Gastrocnemius medialis (tissue), 4 donors: ENCODE measurements around the gene BCAT1.

Experiments
- CTCF ChIP-seq, 5 experiments: fragments of 450-650 bp in 3 of 5; fragments of 200-600 bp in 2 of 5; sonication (generic) in 2 of 5; IDR thresholded peaks in 4 of 5; conservative IDR thresholded peaks in 1 of 5; 1 replicate in 4 of 5; 2 replicates in 1 of 5; pipeline ENCODE4 v1.5.1; 2016 to 2019; ENCODE audit warnings: antibody characterized with exemption in 5 of 5, mild to moderate bottlenecking in 3 of 5, moderate library complexity in 3 of 5
- POLR2A ChIP-seq, 2 donors: fragments of 450-650 bp; IDR thresholded peaks; one replicate each; pipeline ENCODE4 v1.6.1; 2017; ENCODE audit warnings: antibody characterized with exemption in 2 of 2, mild to moderate bottlenecking in 2 of 2, moderate library complexity in 2 of 2

DNA sequence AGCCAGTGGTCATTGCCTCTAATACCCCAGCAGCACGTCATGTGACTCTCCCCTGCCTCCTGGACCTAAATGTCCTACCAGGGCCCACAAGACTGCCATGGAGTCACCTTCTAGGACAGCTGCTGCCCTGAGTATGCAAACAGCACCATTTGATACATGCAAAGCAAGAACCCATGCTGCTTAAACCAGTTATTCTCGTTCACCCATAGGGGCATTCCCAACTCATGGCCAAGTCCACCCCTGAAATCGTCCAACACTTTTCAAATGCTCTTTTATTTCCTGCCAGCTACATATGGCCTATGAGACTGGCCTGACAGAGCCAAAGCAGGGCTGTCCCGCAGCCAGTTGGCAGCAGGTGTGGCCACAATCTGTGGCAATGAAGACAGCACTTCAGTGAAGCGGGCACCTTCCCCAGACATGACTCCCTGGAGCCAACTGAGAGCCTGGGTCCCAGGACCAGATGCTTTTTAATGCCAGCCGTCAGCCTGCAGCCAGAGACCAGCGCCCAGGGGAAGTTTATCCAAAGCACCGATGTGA is 99.9 kb downstream of the BCAT1 start:
- TF ChIP-seq CTCF (IDR thresholded peaks at IDR 0.05 in 4 of 5, conservative IDR thresholded peaks at IDR 0.05 in 1 of 5) = no peak
- TF ChIP-seq POLR2A (IDR thresholded peaks at IDR 0.05) = no peak
